Thyroid gland (tissue), 4 donors: Measurements from ENCODE around the gene SELENOI.

Experiments used
- CTCF ChIP-seq, 6 experiments: fragments of 200-600 bp in 3 of 6; fragments of 450-650 bp in 3 of 6; sonication (generic) in 3 of 6; IDR thresholded peaks; one replicate each; pipeline ENCODE4 v1.5.1; 2016 to 2019; ENCODE audit warnings: antibody characterized with exemption in 6 of 6, mild to moderate bottlenecking in 2 of 6, inconsistent platforms in 1 of 6, moderate library complexity in 1 of 6
- POLR2A ChIP-seq, 2 donors: fragments of 450-650 bp; IDR thresholded peaks; one replicate each; pipeline ENCODE4 v1.6.1; 2017; ENCODE audit warnings: antibody characterized with exemption in 2 of 2, mild to moderate bottlenecking in 2 of 2, moderate library complexity in 1 of 2

- TF ChIP-seq CTCF (IDR thresholded peaks at IDR 0.05) (no peak), POLR2A (IDR thresholded peaks at IDR 0.05) (no peak)
These were observed 41.2 kb downstream of the SELENOI start for GRCh38 chr2:26387189-26387588.
